Hepatocyte (in vitro differentiated cells): ENCODE measurements around the gene LRRC75B.
"Not testable (repeated sequence)": the region's sequence is repeated elsewhere in the genome, so short reads cannot be mapped to it uniquely, and the experiment has no call there.

ENCODE experiments used
- CTCF ChIP-seq: fragments of 200-600 bp; sonication (generic); IDR thresholded peaks from 2 replicates; pipeline ENCODE4 v1.5.1; 2016; ENCODE audit warnings: antibody characterized with exemption, mild to moderate bottlenecking; ENCODE audit not compliant: poor library complexity
- EZH2 ChIP-seq: fragments of 200-600 bp; sonication (generic); IDR thresholded peaks from 2 replicates; pipeline ENCODE4 v1.6.1; 2016; ENCODE audit warnings: antibody characterized with exemption, mild to moderate bottlenecking, borderline replicate concordance

- TF ChIP-seq CTCF, EZH2: not testable (repeated sequence)
Measured at GRCh38 chr22:24607429-24607983, 14.6 kb upstream of the LRRC75B start.
